H9 (cell line): Measurements from ENCODE around the gene FBXO40. TPM values are rescaled to one million over a fixed set of nuclear protein-coding genes. Genes with fewer than 3 reads are reported as not detected.

Experiments used
- DNase-seq: peaks from one replicate; pipeline ENCODE4 v3.0.0-alpha.2; 2017
- H2AFZ ChIP-seq: one replicate; pipeline ENCODE4 v1.6.1; 2013; ENCODE audit warnings: mild to moderate bottlenecking, low read length, control low read depth, moderate library complexity
- H2AK5ac ChIP-seq: 2 replicates; pipeline ENCODE4 v1.6.1; 2013; ENCODE audit warnings: low read length, control low read depth, mixed read lengths; ENCODE audit not compliant: insufficient read length
- H2BK120ac ChIP-seq: one replicate; pipeline ENCODE4 v1.6.1; 2013; ENCODE audit warnings: low read depth, mild to moderate bottlenecking, low read length, control low read depth, inconsistent platforms; ENCODE audit not compliant: poor library complexity, severe bottlenecking
- H2BK12ac ChIP-seq: 2 replicates; pipeline ENCODE4 v1.6.1; 2013; ENCODE audit warnings: low read length, control low read depth, mixed read lengths, low read depth; ENCODE audit not compliant: insufficient read length
- H2BK15ac ChIP-seq: 2 replicates; pipeline ENCODE4 v1.6.1; 2013; ENCODE audit warnings: low read depth, low read length, control low read depth
- H2BK20ac ChIP-seq: one replicate; pipeline ENCODE4 v1.6.1; 2013; ENCODE audit warnings: low read depth, mild to moderate bottlenecking, low read length, control low read depth, inconsistent platforms; ENCODE audit not compliant: poor library complexity, severe bottlenecking
- H2BK5ac ChIP-seq: 2 replicates; pipeline ENCODE4 v1.6.1; 2013; ENCODE audit warnings: low read length, control low read depth, mixed read lengths; ENCODE audit not compliant: insufficient read length
- H3K14ac ChIP-seq: 2 replicates; pipeline ENCODE4 v1.6.1; 2013; ENCODE audit warnings: low read length, control low read depth; ENCODE audit not compliant: insufficient read depth
- H3K18ac ChIP-seq: 2 replicates; pipeline ENCODE4 v1.6.1; 2013; ENCODE audit warnings: low read depth, mild to moderate bottlenecking, mixed read lengths, low read length, control low read depth; ENCODE audit not compliant: insufficient read length
- H3K23ac ChIP-seq: 2 replicates; pipeline ENCODE4 v1.6.1; 2013; ENCODE audit warnings: low read length, control low read depth, mixed read lengths, low read depth; ENCODE audit not compliant: insufficient read length
- H3K23me2 ChIP-seq: 2 replicates; pipeline ENCODE4 v1.6.1; 2013; ENCODE audit warnings: low read depth, mild to moderate bottlenecking, mixed read lengths, low read length, control low read depth; ENCODE audit not compliant: insufficient read length, poor library complexity, severe bottlenecking
- H3K27ac ChIP-seq: 2 replicates; pipeline ENCODE4 v1.5.1; 2013; ENCODE audit warnings: low read length, control low read depth, mixed read lengths, low read depth; ENCODE audit not compliant: insufficient read length
- H3K27me3 ChIP-seq: 2 replicates; pipeline ENCODE4 v1.6.1; 2013; ENCODE audit warnings: low read length, control low read depth, inconsistent platforms; ENCODE audit not compliant: insufficient read depth
- H3K4ac ChIP-seq: 2 replicates; pipeline ENCODE4 v1.6.1; 2013; ENCODE audit warnings: low read depth, mild to moderate bottlenecking, control low read depth, inconsistent platforms, low read length, moderate library complexity
- H3K4me1 ChIP-seq: 2 replicates; pipeline ENCODE4 v1.6.1; 2013; ENCODE audit warnings: low read length, control low read depth, inconsistent platforms; ENCODE audit not compliant: insufficient read depth
- H3K4me2 ChIP-seq: 2 replicates; pipeline ENCODE4 v1.6.1; 2013; ENCODE audit warnings: low read length, control low read depth, mixed read lengths; ENCODE audit not compliant: insufficient read length, insufficient read depth
- H3K56ac ChIP-seq: 2 replicates; pipeline ENCODE4 v1.6.1; 2013; ENCODE audit warnings: low read depth, mild to moderate bottlenecking, mixed read lengths, low read length, control low read depth; ENCODE audit not compliant: insufficient read length
- H3K79me1 ChIP-seq: 2 replicates; pipeline ENCODE4 v1.6.1; 2013; ENCODE audit warnings: low read depth, mild to moderate bottlenecking, moderate library complexity, low read length, control low read depth, inconsistent platforms; ENCODE audit not compliant: insufficient read depth, poor library complexity, severe bottlenecking
- H3K79me2 ChIP-seq: 2 replicates; pipeline ENCODE4 v1.6.1; 2013; ENCODE audit warnings: low read length, control low read depth, inconsistent platforms; ENCODE audit not compliant: insufficient read depth
- H3K9ac ChIP-seq: 2 replicates; pipeline ENCODE4 v1.6.1; 2013; ENCODE audit warnings: low read length, control low read depth, mixed read lengths; ENCODE audit not compliant: insufficient read length; ENCODE audit errors: extremely low read depth
- H3K9me3 ChIP-seq: one replicate; pipeline ENCODE4 v1.6.1; 2013; ENCODE audit warnings: low read depth, low read length, inconsistent platforms; ENCODE audit not compliant: control insufficient read depth
- H3T11ph ChIP-seq: one replicate; pipeline ENCODE4 v1.6.1; 2013; ENCODE audit warnings: mild to moderate bottlenecking, low read length, control low read depth, inconsistent platforms
- H4K20me1 ChIP-seq: one replicate; pipeline ENCODE4 v1.6.1; 2013; ENCODE audit not compliant: control insufficient read depth, insufficient read length, insufficient read depth
- H4K5ac ChIP-seq: 2 replicates; pipeline ENCODE4 v1.6.1; 2013; ENCODE audit warnings: low read depth, mild to moderate bottlenecking, mixed read lengths, low read length, control low read depth; ENCODE audit not compliant: insufficient read length
- H4K8ac ChIP-seq: replicated peaks from 2 replicates; pipeline ENCODE4 v1.6.1; 2013; ENCODE audit warnings: low read length, control low read depth, mixed read lengths, low read depth; ENCODE audit not compliant: insufficient read length
- H4K91ac ChIP-seq: 2 replicates; pipeline ENCODE4 v1.6.1; 2013; ENCODE audit warnings: low read depth, mild to moderate bottlenecking, moderate library complexity, mixed read lengths, low read length, control low read depth; ENCODE audit not compliant: insufficient read length
- H3K27ac Mint-ChIP-seq, 3 experiments: 2 replicates in 2 of 3; 3 replicates in 1 of 3; pipeline ENCODE4 v1.8.0; 2020 to 2021; ENCODE audit warnings: mixed read lengths in 3 of 3, mild to moderate bottlenecking in 1 of 3, moderate library complexity in 1 of 3
- H3K27me3 Mint-ChIP-seq: 2 replicates; pipeline ENCODE4 v1.8.0; 2021; ENCODE audit warnings: low read depth, mild to moderate bottlenecking, moderate library complexity, mixed read lengths
- H3K36me3 Mint-ChIP-seq, 3 experiments: 2 replicates in 2 of 3; 3 replicates in 1 of 3; pipeline ENCODE4 v1.8.0; 2020 to 2021; ENCODE audit warnings: low read depth in 3 of 3, mixed read lengths in 3 of 3; ENCODE audit not compliant: insufficient read depth in 1 of 3
- H3K4me1 Mint-ChIP-seq, 2 experiments: 2 replicates each; pipeline ENCODE4 v1.8.0; 2020; ENCODE audit warnings: mixed read lengths in 2 of 2
- H3K4me3 Mint-ChIP-seq, 2 experiments: 2 replicates in 1 of 2; 3 replicates in 1 of 2; pipeline ENCODE4 v1.8.0; 2020 to 2021; ENCODE audit warnings: mild to moderate bottlenecking in 2 of 2, mixed read lengths in 2 of 2, moderate library complexity in 1 of 2
- H3K9me3 Mint-ChIP-seq, 2 experiments: 2 replicates in 1 of 2; 3 replicates in 1 of 2; pipeline ENCODE4 v1.8.0; 2020; ENCODE audit warnings: mild to moderate bottlenecking in 2 of 2, mixed read lengths in 2 of 2, moderate library complexity in 1 of 2
- CTCF ChIP-seq: fragments of 200-600 bp; sonication (generic); conservative IDR thresholded peaks from 3 replicates; pipeline ENCODE4 v1.8.0; 2021; ENCODE audit warnings: antibody characterized with exemption, mild to moderate bottlenecking
- WGBS: extraction: QIAGEN DNeasy Blood & Tissue Kit; methylation state at CpG from one replicate; pipeline ENCODE4 v1.1.7; 2013; ENCODE audit warnings: missing lambda C conversion rate, low lambda C conversion rate, mixed read lengths; ENCODE audit not compliant: insufficient read length; ENCODE audit errors: extremely low coverage; 5-methylcytosine and 5-hydroxymethylcytosine counted together
- total RNA-seq: library from RNA; stranded (reverse); gene quantifications from 2 replicates; pipeline ENCODE4 v1.2.1, GENCODE V29; 2021

FBXO40 gene
- total RNA-seq, 1 experiment from 2014 or later = 0.04 TPM

- Histone ChIP-seq H4K8ac (no peak overlapping the region), H2AK5ac (no peak overlapping the region), H2BK5ac (no peak overlapping the region), H3K14ac (no peak overlapping the region), H3K9ac (no peak overlapping the region), H2BK120ac (no peak overlapping the region), H3K79me2 (no peaks in the 10 kb centered on the region), H2AFZ (no peak overlapping the region), H3K27ac (no peak overlapping the region), H3K79me1 (no peaks in the 10 kb centered on the region), H3K18ac (no peak overlapping the region), H3K4me1 (peaks cover 3% of the 10 kb centered on the region; the same call in 1 of the 2 replicates), H3K23ac (no peak overlapping the region), H2BK15ac (no peak overlapping the region), H3K27me3 (no peaks in the 10 kb centered on the region), H2BK12ac (no peak overlapping the region), H3T11ph (no peak overlapping the region), H3K9me3 (no peaks in the 10 kb centered on the region), H4K91ac (no peak overlapping the region), H3K23me2 (no peaks in the 10 kb centered on the region), H3K56ac (no peak overlapping the region), H3K4ac (no peak overlapping the region), H4K5ac (no peak overlapping the region), H3K4me2 (no peak overlapping the region), H4K20me1 (no peaks in the 10 kb centered on the region), H2BK20ac (no peak overlapping the region)
- Mint-ChIP-seq H3K36me3 (peaks cover 0 to 3% (median 0%) of the 10 kb centered on the region in 3 experiments; a peak in 2 of 7 replicates), H3K9me3 (no peaks in the 10 kb centered on the region; a peak in 1 of 5 replicates), H3K27me3 (peaks cover 2% of the 10 kb centered on the region; the same call in 1 of the 2 replicates), H3K4me3 (no peak overlapping the region), H3K4me1 (peaks cover 29 to 32% of the 10 kb centered on the region in 2 experiments), H3K27ac (no peak overlapping the region)
- DNase-seq = no peak
- no peak for TF ChIP-seq CTCF
- WGBS = no CpG with 5 or more reads among the region's 6 CpGs
These were observed 36.4 kb downstream of the FBXO40 start for GRCh38 chr3:121629601-121630000.
